Esophagus squamous epithelium (tissue), 5 donors: ENCODE data around the gene SPACA6. TPM values are rescaled to one million over a fixed set of nuclear protein-coding genes. Genes with fewer than 3 reads are reported as not detected.

Source experiments
- DNase-seq: peaks from one replicate; lab custom pipeline; 2025; lab: John Stamatoyannopoulos, UW
- H3K27ac ChIP-seq, 4 donors: fragments of 200-600 bp; sonication (generic); one replicate each; pipeline ENCODE4 v1.5.1; 2016 to 2019; ENCODE audit warnings: mild to moderate bottlenecking in 1 of 4
- H3K27me3 ChIP-seq, 4 donors: fragments of 200-600 bp; sonication (generic); 1 replicate in 3 of 4; 2 replicates in 1 of 4; pipeline versions ENCODE4 v1.5.1 to v1.6.0; 2017 to 2021; ENCODE audit warnings: antibody characterized with exemption in 1 of 4
- H3K36me3 ChIP-seq, 3 donors: fragments of 200-600 bp; sonication (generic); one replicate each; pipeline ENCODE4 v1.5.1; 2016 to 2019
- H3K4me1 ChIP-seq, 3 donors: fragments of 200-600 bp; sonication (generic); one replicate each; pipeline ENCODE4 v1.5.1; 2017 to 2019
- H3K4me3 ChIP-seq, 4 donors: fragments of 200-600 bp; sonication (generic); 1 replicate in 3 of 4; 2 replicates in 1 of 4; pipeline ENCODE4 v1.5.1; 2016 to 2019; ENCODE audit warnings: mild to moderate bottlenecking in 2 of 4, moderate library complexity in 1 of 4
- H3K9me3 ChIP-seq, 3 donors: fragments of 200-600 bp; sonication (generic); one replicate each; pipeline ENCODE4 v1.5.1; 2016 to 2019
- CTCF ChIP-seq, 6 experiments: fragments of 450-650 bp in 4 of 6; fragments of 200-600 bp in 2 of 6; sonication (generic) in 2 of 6; IDR thresholded peaks; one replicate each; pipeline ENCODE4 v1.5.1; 2016 to 2019; ENCODE audit warnings: antibody characterized with exemption in 6 of 6, mild to moderate bottlenecking in 4 of 6, moderate library complexity in 4 of 6
- POLR2A ChIP-seq, 4 donors: fragments of 450-650 bp; IDR thresholded peaks; one replicate each; pipeline ENCODE4 v1.6.1; 2017; ENCODE audit warnings: antibody characterized with exemption in 4 of 4, mild to moderate bottlenecking in 4 of 4, moderate library complexity in 3 of 4
- WGBS, 2 donors: methylation state at CpG; one replicate each; pipeline ENCODE4 v1.1.5; 2018; 5-methylcytosine and 5-hydroxymethylcytosine counted together
- intact Hi-C: fragments of 100-400 bp; cut with DNase I; formaldehyde crosslinking; loops from one replicate; pipeline ENCODE4 v1.15.0; 2022
- total RNA-seq, 4 donors: library from RNA; depleted of rRNA; stranded (reverse); fragments of >200 nt; gene quantifications; one replicate each; pipeline ENCODE4 v1.1.0, GENCODE V29; 2016
- donor health status: DM: yes; HTN: yes; CAD: no.

The SPACA6 gene
- total RNA-seq, 4 donors from 2014 or later = 2.8 to 7.9 (median 4.8) TPM

- intact Hi-C loops = loop anchor here (10.0 kb wide), 1 partner anchor 61 kb away; no protein-coding TSS in a partner anchor
- WGBS, 2 donors = 92 to 94% methylated on average over 16 to 42 of the region's 74 CpGs
- Histone ChIP-seq H3K36me3 (no peaks in the 10 kb centered on the region), H3K9me3 (no peaks in the 10 kb centered on the region), H3K27me3 (peaks cover 0 to 41% (median 0%) of the 10 kb centered on the region in 4 donors), H3K4me3 (no peak overlapping the region), H3K27ac (no peak overlapping the region), H3K4me1 (no peaks in the 10 kb centered on the region)
- no peak for DNase-seq
- no peak for TF ChIP-seq POLR2A (IDR thresholded peaks at IDR 0.05)
- no peak for TF ChIP-seq CTCF (IDR thresholded peaks at IDR 0.05)
Measured at GRCh38 chr19:51713319-51714285, 20.5 kb downstream of the SPACA6 start.

GRCh38 chr19:51714848-51715247 is 21.7 kb downstream of the SPACA6 start:
- H3K36me3 ChIP-seq = no peaks in the 10 kb centered on the region
- peaks cover 0 to 9% (median 6%) of the 10 kb centered on the region in 3 donors for H3K4me1 ChIP-seq
- peaks cover 3 to 53% (median 4%) of the 10 kb centered on the region in 4 donors for H3K27me3 ChIP-seq
- intact Hi-C loops = loop anchor here (10.0 kb wide), 1 partner anchor 60 kb away; no protein-coding TSS in a partner anchor
- no peak for TF ChIP-seq CTCF (IDR thresholded peaks at IDR 0.05)
- no peak for DNase-seq
- no peak overlapping the region for H3K27ac ChIP-seq
- WGBS, 2 donors = 39 to 73% methylated on average over 3 of the region's 3 CpGs
- H3K4me3 ChIP-seq = no peak overlapping the region
- no peaks in the 10 kb centered on the region for H3K9me3 ChIP-seq

- Histone ChIP-seq H3K4me3 (no peak overlapping the region), H3K27me3 (peaks cover 3 to 63% (median 8%) of the 10 kb centered on the region in 4 donors), H3K36me3 (no peaks in the 10 kb centered on the region), H3K4me1 (peaks cover 0 to 9% (median 6%) of the 10 kb centered on the region in 3 donors), H3K27ac (no peak overlapping the region), H3K9me3 (no peaks in the 10 kb centered on the region)
- 91 to 92% methylated on average over 2 to 3 of the region's 3 CpGs for WGBS, 2 donors
- intact Hi-C loops = loop anchor here (10.0 kb wide), 1 partner anchor 59 kb away; no protein-coding TSS in a partner anchor
- DNase-seq = no peak
- no peak for TF ChIP-seq CTCF (IDR thresholded peaks at IDR 0.05)
- no peak for TF ChIP-seq POLR2A (IDR thresholded peaks at IDR 0.05)
Measured at GRCh38 chr19:51715850-51716249, 22.7 kb downstream of the SPACA6 start.

- Histone ChIP-seq H3K4me3 (no peak overlapping the region), H3K36me3 (no peaks in the 10 kb centered on the region), H3K27ac (no peak overlapping the region), H3K4me1 (peaks cover 0 to 9% (median 6%) of the 10 kb centered on the region in 3 donors), H3K9me3 (no peaks in the 10 kb centered on the region), H3K27me3 (peaks cover 3 to 74% (median 8%) of the 10 kb centered on the region in 4 donors)
- TF ChIP-seq CTCF (IDR thresholded peaks at IDR 0.05) (no peak), POLR2A (IDR thresholded peaks at IDR 0.05) (no peak)
- DNase-seq = no peak
- intact Hi-C loops = loop anchor here (10.0 kb wide), 1 partner anchor 58 kb away; no protein-coding TSS in a partner anchor
- 63 to 86% methylated on average over 4 to 8 of the region's 11 CpGs for whole genome bisulfite sequencing, 2 donors
Measured at GRCh38 chr19:51716925-51717324, 23.8 kb downstream of the SPACA6 start.
